Skeletal muscle satellite cell (primary cell): Measurements from ENCODE around the gene LIMD2. TPM values are rescaled to one million over a fixed set of nuclear protein-coding genes. Genes with fewer than 3 reads are reported as not detected.
"Not testable (repeated sequence)": the region's sequence is repeated elsewhere in the genome, so short reads cannot be mapped to it uniquely, and the experiment has no call there.

Source experiments
- H3K27me3 ChIP-seq: 2 replicates; pipeline ENCODE4 v1.7.0; 2013; ENCODE audit warnings: low read length; ENCODE audit not compliant: control insufficient read depth, insufficient read depth
- H3K36me3 ChIP-seq: 2 replicates; pipeline ENCODE4 v1.7.0; 2013; ENCODE audit warnings: mild to moderate bottlenecking, control low read depth, low read length; ENCODE audit not compliant: insufficient read depth
- H3K4me1 ChIP-seq: 2 replicates; pipeline ENCODE4 v1.7.0; 2013; ENCODE audit warnings: low read length; ENCODE audit not compliant: control insufficient read depth, insufficient read depth
- H3K4me2 ChIP-seq: 2 replicates; pipeline ENCODE4 v1.7.0; 2013; ENCODE audit warnings: mild to moderate bottlenecking, low read length
- H3K4me3 ChIP-seq: 2 replicates; pipeline ENCODE4 v1.7.0; 2013; ENCODE audit warnings: low read length
- H3K9ac ChIP-seq: 2 replicates; pipeline ENCODE4 v1.7.0; 2013; ENCODE audit warnings: mild to moderate bottlenecking, low read depth, low read length, moderate library complexity
- H3K9me3 ChIP-seq: replicated peaks from 2 replicates; pipeline ENCODE4 v1.7.0; 2013; ENCODE audit warnings: mild to moderate bottlenecking, control low read depth, low read length
- total RNA-seq: library from RNA; depleted of rRNA; stranded (reverse); fragments of >200 nt; gene quantifications from 2 replicates; pipeline ENCODE4 v1.2.3, GENCODE V29; 2012; rRNA removed

The LIMD2 gene
- total RNA-seq, result 2.8 and 4.8 TPM in 2 replicates

GRCh38 chr17:63699638-63700527 is at the start of gene LIMD2:
LIMD2 (minus strand) TSS chr17:63700125; CDS start chr17:63699298, 827 bp downstream.
- peaks cover 14% of the 10 kb centered on the region for H3K4me1 ChIP-seq
- H3K4me2 ChIP-seq, result peak within 1 kb of the TSS; percentile 88
- H3K9ac ChIP-seq, result peak within 1 kb of the TSS; percentile 79
- peaks cover 19% of the 10 kb centered on the region for H3K36me3 ChIP-seq
- no peaks in the 10 kb centered on the region for H3K9me3 ChIP-seq
- peak within 1 kb of the TSS; percentile 72 for H3K4me3 ChIP-seq
- H3K27me3 ChIP-seq, result no peaks in the 10 kb centered on the region

GRCh38 chr17:63741408-63742173 is 41.7 kb upstream of the LIMD2 start, which contains the start of gene STRADA:
STRADA (minus strand) TSS chr17:63741799; CDS start chr17:63728369, 13,430 bp downstream.
- H3K4me2 ChIP-seq, result peak within 1 kb of the TSS; percentile 99
- peaks cover 15% of the 10 kb centered on the region for H3K36me3 ChIP-seq
- peaks cover 9% of the 10 kb centered on the region for H3K4me1 ChIP-seq
- H3K4me3 ChIP-seq, result peak within 1 kb of the TSS; percentile 98
- no peaks in the 10 kb centered on the region for H3K9me3 ChIP-seq
- peak within 1 kb of the TSS; percentile 94 for H3K9ac ChIP-seq
- no peaks in the 10 kb centered on the region for H3K27me3 ChIP-seq

DNA sequence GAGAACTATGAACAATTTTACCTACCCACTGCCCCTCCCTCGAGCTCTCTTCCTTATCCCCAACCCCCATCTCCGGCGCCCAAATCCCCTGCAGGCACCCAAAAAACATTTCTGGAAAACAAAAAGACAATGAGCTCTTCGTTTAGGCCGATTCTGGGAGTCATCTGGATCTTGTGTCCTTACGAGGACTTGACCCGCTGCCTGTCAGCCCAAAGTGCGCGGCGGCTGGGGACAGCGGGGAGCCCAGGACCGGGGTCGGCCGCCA is 41.1 kb upstream of the LIMD2 start:
- Histone ChIP-seq H3K4me3 (peak overlapping the region; percentile 98), H3K27me3 (no peaks in the 10 kb centered on the region), H3K9me3 (no peaks in the 10 kb centered on the region), H3K36me3 (peaks cover 11% of the 10 kb centered on the region), H3K9ac (peak overlapping the region; percentile 94), H3K4me2 (peak overlapping the region; percentile 99), H3K4me1 (peaks cover 9% of the 10 kb centered on the region)

GRCh38 chr17:63740464-63741142 is 40.7 kb upstream of the LIMD2 start:
- Histone ChIP-seq H3K9me3 (no peaks in the 10 kb centered on the region), H3K36me3 (peaks cover 6% of the 10 kb centered on the region), H3K4me1 (peaks cover 9% of the 10 kb centered on the region), H3K27me3 (no peaks in the 10 kb centered on the region), H3K9ac (peak overlapping the region; percentile 94), H3K4me2 (peak overlapping the region; percentile 99), H3K4me3 (peak overlapping the region; percentile 98)

DNA sequence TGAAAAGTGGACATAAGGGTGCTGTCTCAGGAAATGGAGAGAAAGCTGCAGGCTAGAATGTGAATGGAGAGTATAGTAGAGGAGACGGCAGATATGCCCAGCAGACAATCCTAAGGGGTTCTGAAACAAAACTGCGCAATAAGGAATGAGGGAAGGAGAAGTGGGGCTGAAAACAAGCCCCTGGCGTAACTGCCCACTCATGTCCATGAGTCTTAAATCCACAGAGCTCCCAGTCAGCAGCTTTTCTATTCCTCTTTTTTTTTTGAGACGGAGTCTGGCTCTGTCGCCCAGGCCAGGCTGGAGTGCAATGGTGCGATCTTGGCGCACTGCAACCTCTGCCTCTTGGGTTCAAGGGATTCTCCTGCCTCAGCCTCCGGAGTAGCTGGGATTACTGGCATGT is 35.8 kb upstream of the LIMD2 start:
- Histone ChIP-seq H3K9me3 (no peaks in the 10 kb centered on the region), H3K4me1 (peaks cover 6% of the 10 kb centered on the region), H3K27me3 (no peaks in the 10 kb centered on the region), H3K4me3 (no peak overlapping the region), H3K36me3 (no peaks in the 10 kb centered on the region), H3K4me2 (no peak overlapping the region), H3K9ac (no peak overlapping the region)

- Histone ChIP-seq H3K36me3 (peaks cover 10% of the 10 kb centered on the region), H3K4me3 (no peak overlapping the region), H3K9me3 (no peaks in the 10 kb centered on the region), H3K4me1 (no peaks in the 10 kb centered on the region), H3K4me2 (no peak overlapping the region), H3K9ac (no peak overlapping the region), H3K27me3 (no peaks in the 10 kb centered on the region)
Observed at GRCh38 chr17:63722403-63722802, 22.5 kb upstream of the LIMD2 start.

- H3K9me3 ChIP-seq, H3K4me2 ChIP-seq, H3K36me3 ChIP-seq, H3K4me1 ChIP-seq, H3K9ac ChIP-seq, H3K27me3 ChIP-seq, H3K4me3 ChIP-seq: not testable (repeated sequence)
Observed at GRCh38 chr17:63720194-63720593, 20.3 kb upstream of the LIMD2 start.

DNA sequence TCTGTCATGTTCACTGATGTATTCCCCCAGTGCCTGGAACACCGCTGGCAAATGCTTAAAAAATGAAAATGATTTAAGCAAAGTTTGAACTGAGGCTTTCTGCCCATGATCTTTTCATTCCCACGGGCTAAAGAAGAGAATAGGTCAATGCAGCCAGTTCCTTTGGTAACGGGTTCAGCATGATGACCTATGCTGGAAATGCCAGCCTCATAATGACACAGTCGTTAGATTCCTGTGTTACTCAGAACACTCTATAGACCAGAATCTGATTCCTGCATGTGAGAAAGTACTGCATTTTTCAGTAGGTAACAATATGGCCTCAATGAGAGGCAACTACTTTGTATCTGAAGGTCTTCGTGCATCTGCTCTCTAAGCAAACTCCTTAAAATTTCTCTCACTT is 19.1 kb upstream of the LIMD2 start:
- Histone ChIP-seq H3K4me3 (no peak overlapping the region), H3K9me3 (no peaks in the 10 kb centered on the region), H3K27me3 (no peaks in the 10 kb centered on the region), H3K9ac (no peak overlapping the region), H3K4me1 (peaks cover 7% of the 10 kb centered on the region), H3K4me2 (no peak overlapping the region), H3K36me3 (peaks cover 3% of the 10 kb centered on the region)

DNA sequence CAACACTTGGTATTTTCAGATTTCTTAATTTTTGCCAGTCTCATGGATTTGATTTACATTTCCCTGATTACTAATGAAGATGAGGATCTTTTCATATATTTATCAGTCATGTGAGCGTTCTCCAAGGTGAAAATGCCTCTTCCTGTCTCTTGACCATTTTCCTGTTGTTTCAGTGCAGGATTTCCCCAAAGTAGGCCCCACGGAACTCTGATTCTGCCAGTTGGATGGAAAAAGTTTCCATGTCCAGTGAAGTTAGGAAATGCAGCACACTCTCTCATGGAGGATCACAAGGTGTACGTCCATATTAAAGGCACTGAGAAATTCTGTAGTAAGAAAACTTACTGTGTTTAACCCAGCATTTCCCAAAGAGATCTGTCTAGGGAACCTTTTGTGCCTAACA is 16.5 kb upstream of the LIMD2 start:
- H3K4me3 ChIP-seq, result no peak overlapping the region
- H3K27me3 ChIP-seq, result no peaks in the 10 kb centered on the region
- H3K4me1 ChIP-seq, result peaks cover 7% of the 10 kb centered on the region
- peaks cover 15% of the 10 kb centered on the region for H3K36me3 ChIP-seq
- no peak overlapping the region for H3K9ac ChIP-seq
- no peaks in the 10 kb centered on the region for H3K9me3 ChIP-seq
- H3K4me2 ChIP-seq, result no peak overlapping the region

DNA sequence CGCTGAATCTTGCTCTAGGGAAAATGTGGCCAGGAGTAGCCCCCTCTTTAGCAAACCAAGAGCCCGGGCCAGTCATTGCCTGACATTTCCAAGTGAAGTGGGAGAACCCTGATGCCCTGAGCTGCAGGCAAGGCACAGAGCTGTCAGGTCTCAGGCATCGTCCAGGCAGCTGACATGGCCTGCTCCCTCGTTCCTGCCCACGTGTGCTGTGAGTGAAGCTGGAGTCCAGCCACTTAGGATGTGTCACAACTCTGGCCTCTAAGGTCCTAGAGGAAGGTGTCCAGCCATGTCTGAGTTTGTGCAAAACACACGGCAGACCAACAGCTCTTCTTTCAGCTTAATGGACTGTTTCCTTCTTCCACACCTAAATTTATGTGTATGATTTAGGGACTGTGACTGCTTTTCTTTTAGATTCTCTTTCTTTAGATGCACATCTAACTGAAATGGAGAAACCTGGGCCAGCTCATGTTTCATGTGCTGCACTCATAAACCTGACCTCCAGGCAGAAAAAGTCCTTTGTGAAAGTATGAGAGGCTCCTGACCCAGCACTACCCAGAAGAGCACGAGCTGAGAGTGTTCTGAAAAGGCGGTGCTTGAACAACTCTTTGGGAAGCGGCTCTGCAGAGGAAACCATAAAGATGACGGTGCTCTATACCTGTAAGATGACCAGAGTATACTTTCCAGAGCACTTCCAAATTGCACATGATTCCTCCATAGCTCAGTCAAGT is 14.8 kb upstream of the LIMD2 start:
- Histone ChIP-seq H3K9me3 (no peaks in the 10 kb centered on the region), H3K27me3 (no peaks in the 10 kb centered on the region), H3K4me1 (peaks cover 7% of the 10 kb centered on the region), H3K4me3 (no peak overlapping the region), H3K36me3 (peaks cover 26% of the 10 kb centered on the region), H3K4me2 (no peak overlapping the region), H3K9ac (no peak overlapping the region)

- no peak overlapping the region for H3K9ac ChIP-seq
- H3K9me3 ChIP-seq, result no peaks in the 10 kb centered on the region
- no peak overlapping the region for H3K4me2 ChIP-seq
- no peaks in the 10 kb centered on the region for H3K27me3 ChIP-seq
- H3K4me3 ChIP-seq, result no peak overlapping the region
- H3K4me1 ChIP-seq, result no peaks in the 10 kb centered on the region
- peaks cover 46% of the 10 kb centered on the region for H3K36me3 ChIP-seq
Observed at GRCh38 chr17:63709110-63709509, 9.2 kb upstream of the LIMD2 start.
